Endothelial cell of umbilical vein (primary cell): ENCODE results near the gene CTAGE9. TPM values are rescaled to one million over a fixed set of nuclear protein-coding genes. Genes with fewer than 3 reads are reported as not detected.

Experiments
- BruUV-seq: library from RNA; stranded (reverse); fragments of 400-500 nt; replicated peaks from 2 replicates; lab custom pipeline; 2021; lab: Mats Ljungman, UMichigan
- CTCF ChIA-PET: fragments of 300-600, 350-600 bp; sonication (Branson Sonifier 250); formaldehyde crosslinking; loops from one replicate; lab custom pipeline; 2021; ENCODE audit warnings: antibody characterized with exemption, inconsistent platforms; lab: Charles Lee
- POLR2A ChIA-PET: fragments of 300-600, 350-600 bp; sonication (Branson Sonifier 250); formaldehyde crosslinking; loops from one replicate; lab custom pipeline; 2021; ENCODE audit warnings: antibody characterized with exemption, inconsistent platforms; lab: Charles Lee
- DNase-seq: peaks from one replicate; pipeline ENCODE4 v3.0.0-alpha.2; 2011; ENCODE audit warnings: low read depth, low spot score
- FAIRE-seq: peaks from 2 replicates; lab custom pipeline; 2011; peaks lifted over from hg19 to GRCh38; lab: Jason Lieb, UNC
- H2AFZ ChIP-seq: 2 replicates; pipeline ENCODE4 v1.6.0; 2012; ENCODE audit warnings: low read depth, low read length, control low read depth, inconsistent platforms
- H3K27ac ChIP-seq: 2 replicates; pipeline ENCODE4 v1.5.1; 2011; ENCODE audit warnings: low read depth, mild to moderate bottlenecking, control low read depth, low read length, moderate library complexity; ENCODE audit not compliant: insufficient read depth
- H3K27me3 ChIP-seq, 2 experiments: 2 replicates each; pipeline versions ENCODE4 v1.6.0 to v1.6.1; 2011; ENCODE audit warnings: low read length in 2 of 2, mixed read lengths in 1 of 2; ENCODE audit not compliant: control insufficient read depth in 2 of 2, insufficient read depth in 2 of 2
- H3K36me3 ChIP-seq, 2 experiments: 2 replicates in 1 of 2; 3 replicates in 1 of 2; pipeline ENCODE4 v1.5.1; 2011; ENCODE audit warnings: low read length in 2 of 2, mild to moderate bottlenecking in 1 of 2, moderate library complexity in 1 of 2; ENCODE audit not compliant: control insufficient read depth in 2 of 2, insufficient read depth in 2 of 2; ENCODE audit errors: extremely low read depth in 1 of 2
- H3K4me1 ChIP-seq: 3 replicates; pipeline ENCODE4 v1.5.1; 2011; ENCODE audit warnings: mild to moderate bottlenecking, low read length; ENCODE audit not compliant: control insufficient read depth, insufficient read depth; ENCODE audit errors: extremely low read depth
- H3K4me2 ChIP-seq: 2 replicates; pipeline ENCODE4 v1.6.1; 2011; ENCODE audit warnings: low read length, control low read depth, mixed read lengths; ENCODE audit not compliant: insufficient read depth
- H3K4me3 ChIP-seq, 3 experiments: fragments of 200-600 bp in 1 of 3; sonication (generic), shearing (Covaris generic) in 1 of 3; replicated peaks in 1 of 3; 2 replicates each; pipeline ENCODE4 v1.5.1; 2011 to 2016; ENCODE audit warnings: control low read depth in 3 of 3, low read length in 3 of 3, mild to moderate bottlenecking in 2 of 3, inconsistent platforms in 1 of 3, low read depth in 1 of 3, moderate library complexity in 1 of 3; ENCODE audit not compliant: insufficient read depth in 1 of 3
- H3K79me2 ChIP-seq: 2 replicates; pipeline ENCODE4 v1.6.0; 2012; ENCODE audit warnings: low read length, inconsistent platforms; ENCODE audit not compliant: control insufficient read depth, insufficient read depth
- H3K9ac ChIP-seq: replicated peaks from 2 replicates; pipeline ENCODE3; 2011; ENCODE audit warnings: low read length, control low read depth; ENCODE audit not compliant: insufficient read depth; ENCODE audit errors: extremely low read depth
- H3K9me1 ChIP-seq: replicated peaks from 3 replicates; pipeline ENCODE4 v1.6.0; 2011; ENCODE audit warnings: mild to moderate bottlenecking, low read length; ENCODE audit not compliant: control insufficient read depth, insufficient read depth; ENCODE audit errors: extremely low read depth
- H3K9me3 ChIP-seq: replicated peaks from 2 replicates; pipeline ENCODE4 v1.5.1; 2012; ENCODE audit warnings: low read length, inconsistent platforms; ENCODE audit not compliant: control insufficient read depth, insufficient read depth
- H4K20me1 ChIP-seq: replicated peaks from 2 replicates; pipeline ENCODE3; 2011; ENCODE audit warnings: mild to moderate bottlenecking, low read length; ENCODE audit not compliant: control insufficient read depth, insufficient read depth; ENCODE audit errors: extremely low read depth
- CTCF ChIP-seq, 2 donors: IDR thresholded peaks; 1 replicate in 1 of 2; 2 replicates in 1 of 2; pipeline ENCODE4 v1.5.1; 2011; ENCODE audit warnings: low read length in 2 of 2, mild to moderate bottlenecking in 2 of 2, moderate library complexity in 2 of 2, control low read depth in 1 of 2, inconsistent platforms in 1 of 2, low read depth in 1 of 2; ENCODE audit not compliant: insufficient read depth in 1 of 2; ENCODE audit errors: extremely low read depth in 1 of 2
- EZH2 ChIP-seq: IDR thresholded peaks from 2 replicates; pipeline ENCODE4 v1.6.1; 2012; ENCODE audit warnings: borderline replicate concordance, low read depth, mild to moderate bottlenecking, moderate library complexity, low read length, inconsistent platforms; ENCODE audit not compliant: severe bottlenecking
- FOS ChIP-seq: IDR thresholded peaks from 2 replicates; pipeline ENCODE4 v1.6.1; 2011; ENCODE audit warnings: mild to moderate bottlenecking, low read length, moderate library complexity, borderline replicate concordance; ENCODE audit not compliant: insufficient read depth
- GATA2 ChIP-seq: IDR thresholded peaks from 2 replicates; pipeline ENCODE4 v1.7.0; 2011; ENCODE audit warnings: low read depth, mild to moderate bottlenecking, moderate library complexity, mixed read lengths, low read length; ENCODE audit not compliant: insufficient read length, insufficient read depth
- JUN ChIP-seq: IDR thresholded peaks from 2 replicates; pipeline ENCODE4 v1.6.1; 2011; ENCODE audit warnings: borderline replicate concordance, low read depth; ENCODE audit not compliant: insufficient read length, insufficient read depth
- MAX ChIP-seq: IDR thresholded peaks from 2 replicates; pipeline ENCODE4 v1.6.1; 2011; ENCODE audit not compliant: insufficient read depth, insufficient read length
- MYC ChIP-seq: IDR thresholded peaks from one replicate; pipeline ENCODE4 v1.6.1; 2011; ENCODE audit warnings: mild to moderate bottlenecking, low read depth, low read length
- POLR2A ChIP-seq: IDR thresholded peaks from 2 replicates; pipeline ENCODE4 v1.6.1; 2012; ENCODE audit warnings: low read depth, mild to moderate bottlenecking, control low read depth, low read length
- POLR2AphosphoS5 ChIP-seq: IDR thresholded peaks from 2 replicates; pipeline ENCODE4 v1.6.1; 2012; ENCODE audit warnings: low read depth, mild to moderate bottlenecking, control low read depth, low read length, moderate library complexity; ENCODE audit not compliant: insufficient read depth
- dilution Hi-C: fragments of 300-500 bp; cut with MboI; formaldehyde crosslinking; loops from one replicate; pipeline ENCODE4 v1.15.0; 2019; ENCODE audit warnings: low sequenced_read_pairs; ENCODE audit not compliant: extremely low pct_ligation_motif_present
- intact Hi-C: fragments of 100-400 bp; cut with micrococcal nuclease; formaldehyde crosslinking; loops from one replicate; pipeline ENCODE4 v1.10.0; 2022
- polyA plus RNA-seq, 4 experiments: library from polyadenylated mRNA; depleted of rRNA in 3 of 4; stranded (reverse) in 3 of 4; unstranded in 1 of 4; fragments of >200 nt; gene quantifications; 2 replicates each; pipeline versions ENCODE4 v1.2.1 to v1.2.3, GENCODE V29; 2011 to 2012; ENCODE audit warnings: missing spikeins in 1 of 4
- total RNA-seq: library from RNA; stranded (reverse); gene quantifications from 2 replicates; pipeline ENCODE4 v1.2.3, GENCODE V29; 2021

Gene CTAGE9
- total and polyA plus RNA-seq, 2 donors (not counting 3 experiments of a cell fraction or from before 2014, with no cell fraction given), result not detected

GRCh38 chr6:131682442-131682841 is 28.4 kb downstream of the CTAGE9 start:
- no peaks in the 10 kb centered on the region for H4K20me1 ChIP-seq
- no peak for FAIRE-seq
- no peak overlapping the region for H2AFZ ChIP-seq
- H3K36me3 ChIP-seq, result no peaks in the 10 kb centered on the region
- H3K4me1 ChIP-seq, result no peaks in the 10 kb centered on the region
- no TSS peak for BruUV-seq
- ChIA-PET POLR2A (no interaction called here), CTCF (no interaction called here)
- peaks cover 0 to 2% of the 10 kb centered on the region in 2 experiments for H3K27me3 ChIP-seq
- no peak overlapping the region for H3K4me2 ChIP-seq
- intact Hi-C loops (no loop called here), dilution Hi-C loops (no loop called here)
- no peaks in the 10 kb centered on the region for H3K9me3 ChIP-seq
- H3K4me3 ChIP-seq, result no peak overlapping the region
- H3K9me1 ChIP-seq, result no peaks in the 10 kb centered on the region
- H3K79me2 ChIP-seq, result no peaks in the 10 kb centered on the region
- no peak overlapping the region for H3K27ac ChIP-seq
- H3K9ac ChIP-seq, result no peak overlapping the region
- no peak for DNase-seq
- no peak for TF ChIP-seq MAX
- no peak for TF ChIP-seq EZH2
- TF ChIP-seq POLR2A, result no peak
- no peak for TF ChIP-seq POLR2AphosphoS5
- TF ChIP-seq MYC, result no peak
- no peak for TF ChIP-seq JUN
- TF ChIP-seq CTCF (IDR thresholded peaks at IDR 0.05; ENCODE audit: extremely low read depth in 1 of 2, insufficient read depth in 1 of 2, low read depth in 1 of 2, low read length in 2 of 2), result no peak
- TF ChIP-seq FOS, result no peak
- TF ChIP-seq GATA2, result no peak
